GM12864 (cell line): ENCODE results near the gene PGAM5.

Experiments
- DNase-seq: peaks from one replicate; pipeline ENCODE4 v3.0.0-alpha.2; 2011; ENCODE audit warnings: low read depth
- H3K4me3 ChIP-seq: 2 replicates; pipeline ENCODE4 v1.5.1; 2011; ENCODE audit warnings: mild to moderate bottlenecking, low read depth, low read length, control low read depth
- TF ChIP-seq, protein P1 (sequence below): IDR thresholded peaks from 2 replicates; pipeline ENCODE4 v1.5.1; 2011; ENCODE audit warnings: low read depth, mild to moderate bottlenecking, moderate library complexity, low read length, control low read depth, inconsistent platforms; ENCODE audit errors: missing control alignments

PGAM5 gene

GRCh38 chr12:132702640-132703039 is 8.0 kb upstream of the PGAM5 start:
- TF ChIP-seq, protein P1, sequence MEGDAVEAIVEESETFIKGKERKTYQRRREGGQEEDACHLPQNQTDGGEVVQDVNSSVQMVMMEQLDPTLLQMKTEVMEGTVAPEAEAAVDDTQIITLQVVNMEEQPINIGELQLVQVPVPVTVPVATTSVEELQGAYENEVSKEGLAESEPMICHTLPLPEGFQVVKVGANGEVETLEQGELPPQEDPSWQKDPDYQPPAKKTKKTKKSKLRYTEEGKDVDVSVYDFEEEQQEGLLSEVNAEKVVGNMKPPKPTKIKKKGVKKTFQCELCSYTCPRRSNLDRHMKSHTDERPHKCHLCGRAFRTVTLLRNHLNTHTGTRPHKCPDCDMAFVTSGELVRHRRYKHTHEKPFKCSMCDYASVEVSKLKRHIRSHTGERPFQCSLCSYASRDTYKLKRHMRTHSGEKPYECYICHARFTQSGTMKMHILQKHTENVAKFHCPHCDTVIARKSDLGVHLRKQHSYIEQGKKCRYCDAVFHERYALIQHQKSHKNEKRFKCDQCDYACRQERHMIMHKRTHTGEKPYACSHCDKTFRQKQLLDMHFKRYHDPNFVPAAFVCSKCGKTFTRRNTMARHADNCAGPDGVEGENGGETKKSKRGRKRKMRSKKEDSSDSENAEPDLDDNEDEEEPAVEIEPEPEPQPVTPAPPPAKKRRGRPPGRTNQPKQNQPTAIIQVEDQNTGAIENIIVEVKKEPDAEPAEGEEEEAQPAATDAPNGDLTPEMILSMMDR, result no peak
- no peak overlapping the region for H3K4me3 ChIP-seq
- DNase-seq, result no peak

DNA sequence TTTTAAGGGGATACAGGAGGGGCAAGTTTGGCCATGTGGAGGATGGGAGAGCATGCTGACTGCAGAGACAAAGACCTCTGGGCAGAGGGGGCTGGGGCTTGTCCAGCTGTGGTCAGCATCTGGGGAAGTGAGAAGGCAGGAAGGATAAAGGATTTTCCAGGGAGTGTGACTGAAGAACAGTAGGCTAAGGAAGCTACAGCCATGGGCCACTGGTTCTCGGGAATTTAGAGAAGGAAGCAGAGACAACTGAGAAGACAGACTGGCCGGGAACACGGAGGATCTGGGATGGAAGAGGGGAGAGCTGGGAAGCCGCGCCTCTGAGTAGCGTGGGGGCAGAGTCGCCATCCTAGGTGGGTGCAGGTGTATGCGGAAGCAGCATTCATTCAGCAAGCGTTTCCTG is 7.0 kb upstream of the PGAM5 start:
- DNase-seq, result no peak
- TF ChIP-seq, protein P1, result no peak
- no peak overlapping the region for H3K4me3 ChIP-seq

GRCh38 chr12:132707241-132707640 is 3.4 kb upstream of the PGAM5 start:
- no peak overlapping the region for H3K4me3 ChIP-seq
- no peak for DNase-seq
- TF ChIP-seq, protein P1, result no peak

GRCh38 chr12:132708150-132708549 is 2.5 kb upstream of the PGAM5 start:
- TF ChIP-seq, protein P1, result no peak
- no peak for DNase-seq
- no peak overlapping the region for H3K4me3 ChIP-seq

DNA sequence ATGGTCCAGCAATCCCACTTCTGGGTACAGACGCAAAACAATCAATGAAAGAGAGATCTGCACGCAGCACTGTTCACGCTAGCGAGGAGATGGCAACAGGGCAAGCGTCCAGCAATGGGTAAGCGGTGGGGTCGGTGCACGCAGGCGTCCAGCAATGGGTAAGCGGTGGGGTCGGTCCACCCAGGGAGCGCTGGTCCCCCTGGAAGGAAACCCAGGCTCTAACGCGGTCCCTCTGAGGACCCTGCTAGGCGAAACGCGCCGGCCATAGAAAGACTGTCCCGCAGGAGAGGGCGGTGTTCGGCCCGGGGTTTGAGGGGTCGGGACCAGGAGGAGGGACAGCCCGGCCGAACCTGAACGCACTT is 618 bp upstream of the PGAM5 start:
- DNase-seq, result no peak
- TF ChIP-seq, protein P1, result no peak
- peak overlapping the region; percentile 71 for H3K4me3 ChIP-seq

DNA sequence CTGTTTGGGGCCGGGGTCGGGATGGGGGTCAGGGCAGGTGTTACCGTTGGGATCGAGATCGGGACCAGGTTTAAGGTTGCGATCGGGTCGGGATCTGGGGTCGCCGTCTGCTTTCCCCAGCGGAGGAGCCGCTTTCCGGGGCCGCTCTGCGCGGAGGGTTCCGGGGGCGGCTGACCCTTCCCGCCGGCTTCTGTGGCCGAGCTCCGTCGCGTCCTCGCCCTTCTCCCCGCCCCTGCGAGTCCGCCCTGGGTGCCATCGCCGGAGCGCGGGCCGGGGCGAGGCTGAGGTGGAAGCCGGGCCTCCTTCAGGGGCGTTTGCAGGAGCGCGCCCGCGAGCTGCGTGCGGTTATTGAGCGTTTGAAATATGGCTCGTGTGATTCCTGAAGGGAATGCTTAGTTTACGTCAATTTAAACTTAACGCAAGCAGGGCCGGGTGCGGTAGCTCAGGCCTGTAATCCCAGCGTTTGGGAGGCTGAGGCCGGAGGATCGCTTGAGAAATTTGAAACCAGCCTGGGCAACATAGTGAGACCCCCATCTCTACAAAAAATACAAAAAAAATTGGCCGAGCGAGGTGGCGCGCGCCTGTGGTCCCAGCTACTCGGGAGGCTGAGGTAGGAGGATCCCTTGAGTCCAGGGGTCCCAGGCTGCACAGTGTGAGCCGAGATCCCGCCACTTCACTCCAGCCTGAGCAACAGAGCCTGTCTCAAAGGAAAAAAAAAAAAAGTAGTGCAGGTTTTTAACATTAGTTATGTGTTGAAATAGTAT is 620 bp downstream of the PGAM5 start:
- TF ChIP-seq, protein P1, result no peak
- DNase-seq, result no peak
- H3K4me3 ChIP-seq, result peak overlapping the region; percentile 71

- no peak for DNase-seq
- TF ChIP-seq, protein P1, result no peak
- no peak overlapping the region for H3K4me3 ChIP-seq
Measured at GRCh38 chr12:132713123-132713522, 2.5 kb downstream of the PGAM5 start.
